ENCODE measurements around the gene EPS15.

DNA sequence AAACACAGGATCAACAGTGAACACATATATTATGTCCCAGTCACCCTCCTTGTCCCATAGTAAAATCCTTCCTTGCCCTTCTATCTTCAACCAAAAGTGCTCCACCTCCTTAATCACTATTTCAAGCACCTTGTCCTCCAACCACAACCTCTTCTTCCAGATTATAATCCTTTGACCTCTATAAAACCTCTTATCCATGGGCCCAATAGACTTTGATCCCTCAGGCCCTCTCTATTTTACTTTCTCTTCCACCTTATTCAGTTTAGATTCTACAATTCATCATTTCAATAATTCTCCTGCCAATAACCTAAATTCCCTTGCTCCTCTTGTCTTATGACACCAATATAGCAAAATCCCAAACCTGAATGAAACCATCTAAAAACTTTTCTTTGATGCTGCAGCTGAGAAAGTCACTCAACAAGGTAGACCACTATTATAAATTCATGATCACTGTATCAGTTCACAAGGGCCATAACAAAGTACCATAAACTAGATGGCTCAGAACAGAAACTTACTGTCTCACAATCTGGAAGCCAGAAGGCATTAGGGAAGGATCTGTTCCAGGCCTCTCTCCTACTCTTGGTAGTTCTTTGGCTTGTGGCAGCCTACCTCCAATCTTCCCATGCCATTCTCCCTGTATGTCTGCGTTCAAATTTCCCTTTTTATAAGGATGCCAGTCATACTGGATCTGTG, 24.8 kb downstream of the EPS15 start:
- TF ChIP-seq CTCF (IDR thresholded peaks at IDR 0.05) (no peak), POLR2A (IDR thresholded peaks at IDR 0.05) (no peak)

All from adrenal gland (tissue), 5 donors.